Measurements from ENCODE around the gene CNN2. TPM values are rescaled to one million over a fixed set of nuclear protein-coding genes. Genes with fewer than 3 reads are reported as not detected.

Gene CNN2
- total and polyA plus RNA-seq, 9 of the 15 experiments (the other 6 are each of a cell fraction or from before 2014, with no cell fraction given) = 12.1 to 174 (median 52.7) TPM

DNA sequence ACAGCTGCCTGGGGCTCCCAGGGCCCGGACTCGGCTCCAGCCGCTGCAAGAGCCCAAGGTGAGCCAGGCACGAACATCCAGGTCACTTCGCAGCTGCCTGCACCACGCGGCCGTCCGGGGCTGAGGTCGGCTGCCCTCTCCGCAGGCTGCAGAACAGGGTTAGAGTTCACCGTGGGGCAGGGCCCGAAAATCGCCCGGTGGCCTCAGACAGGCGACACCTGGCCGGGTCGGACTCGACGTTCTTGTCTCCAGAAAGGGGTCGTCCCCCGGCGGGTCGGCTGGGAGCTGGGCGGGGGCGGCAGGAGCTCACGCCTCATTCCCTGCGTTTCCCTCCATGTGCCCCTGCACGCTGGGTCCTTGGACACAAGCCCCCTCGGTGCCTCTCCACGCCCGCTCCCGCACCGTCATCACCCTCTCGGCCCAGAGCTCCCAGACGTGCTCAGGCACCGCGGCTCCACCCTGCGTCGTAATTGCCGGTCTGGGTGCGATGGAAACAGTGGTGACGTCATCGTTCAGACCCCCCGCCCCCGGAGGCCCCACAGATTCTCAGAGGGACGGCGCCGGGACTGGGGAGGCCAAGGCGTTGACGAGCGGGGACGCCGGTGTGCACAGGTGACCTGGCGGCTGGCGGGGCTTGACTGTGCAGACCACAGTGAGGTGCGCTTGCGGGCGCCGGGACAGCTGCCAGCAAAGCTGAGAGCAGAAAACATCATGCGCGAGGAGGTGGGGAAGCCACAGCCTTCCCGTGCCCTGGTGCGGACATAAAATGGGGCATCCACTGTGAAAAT, 30.2 kb upstream of the CNN2 start (continued):
- TF ChIP-seq, protein P1, sequence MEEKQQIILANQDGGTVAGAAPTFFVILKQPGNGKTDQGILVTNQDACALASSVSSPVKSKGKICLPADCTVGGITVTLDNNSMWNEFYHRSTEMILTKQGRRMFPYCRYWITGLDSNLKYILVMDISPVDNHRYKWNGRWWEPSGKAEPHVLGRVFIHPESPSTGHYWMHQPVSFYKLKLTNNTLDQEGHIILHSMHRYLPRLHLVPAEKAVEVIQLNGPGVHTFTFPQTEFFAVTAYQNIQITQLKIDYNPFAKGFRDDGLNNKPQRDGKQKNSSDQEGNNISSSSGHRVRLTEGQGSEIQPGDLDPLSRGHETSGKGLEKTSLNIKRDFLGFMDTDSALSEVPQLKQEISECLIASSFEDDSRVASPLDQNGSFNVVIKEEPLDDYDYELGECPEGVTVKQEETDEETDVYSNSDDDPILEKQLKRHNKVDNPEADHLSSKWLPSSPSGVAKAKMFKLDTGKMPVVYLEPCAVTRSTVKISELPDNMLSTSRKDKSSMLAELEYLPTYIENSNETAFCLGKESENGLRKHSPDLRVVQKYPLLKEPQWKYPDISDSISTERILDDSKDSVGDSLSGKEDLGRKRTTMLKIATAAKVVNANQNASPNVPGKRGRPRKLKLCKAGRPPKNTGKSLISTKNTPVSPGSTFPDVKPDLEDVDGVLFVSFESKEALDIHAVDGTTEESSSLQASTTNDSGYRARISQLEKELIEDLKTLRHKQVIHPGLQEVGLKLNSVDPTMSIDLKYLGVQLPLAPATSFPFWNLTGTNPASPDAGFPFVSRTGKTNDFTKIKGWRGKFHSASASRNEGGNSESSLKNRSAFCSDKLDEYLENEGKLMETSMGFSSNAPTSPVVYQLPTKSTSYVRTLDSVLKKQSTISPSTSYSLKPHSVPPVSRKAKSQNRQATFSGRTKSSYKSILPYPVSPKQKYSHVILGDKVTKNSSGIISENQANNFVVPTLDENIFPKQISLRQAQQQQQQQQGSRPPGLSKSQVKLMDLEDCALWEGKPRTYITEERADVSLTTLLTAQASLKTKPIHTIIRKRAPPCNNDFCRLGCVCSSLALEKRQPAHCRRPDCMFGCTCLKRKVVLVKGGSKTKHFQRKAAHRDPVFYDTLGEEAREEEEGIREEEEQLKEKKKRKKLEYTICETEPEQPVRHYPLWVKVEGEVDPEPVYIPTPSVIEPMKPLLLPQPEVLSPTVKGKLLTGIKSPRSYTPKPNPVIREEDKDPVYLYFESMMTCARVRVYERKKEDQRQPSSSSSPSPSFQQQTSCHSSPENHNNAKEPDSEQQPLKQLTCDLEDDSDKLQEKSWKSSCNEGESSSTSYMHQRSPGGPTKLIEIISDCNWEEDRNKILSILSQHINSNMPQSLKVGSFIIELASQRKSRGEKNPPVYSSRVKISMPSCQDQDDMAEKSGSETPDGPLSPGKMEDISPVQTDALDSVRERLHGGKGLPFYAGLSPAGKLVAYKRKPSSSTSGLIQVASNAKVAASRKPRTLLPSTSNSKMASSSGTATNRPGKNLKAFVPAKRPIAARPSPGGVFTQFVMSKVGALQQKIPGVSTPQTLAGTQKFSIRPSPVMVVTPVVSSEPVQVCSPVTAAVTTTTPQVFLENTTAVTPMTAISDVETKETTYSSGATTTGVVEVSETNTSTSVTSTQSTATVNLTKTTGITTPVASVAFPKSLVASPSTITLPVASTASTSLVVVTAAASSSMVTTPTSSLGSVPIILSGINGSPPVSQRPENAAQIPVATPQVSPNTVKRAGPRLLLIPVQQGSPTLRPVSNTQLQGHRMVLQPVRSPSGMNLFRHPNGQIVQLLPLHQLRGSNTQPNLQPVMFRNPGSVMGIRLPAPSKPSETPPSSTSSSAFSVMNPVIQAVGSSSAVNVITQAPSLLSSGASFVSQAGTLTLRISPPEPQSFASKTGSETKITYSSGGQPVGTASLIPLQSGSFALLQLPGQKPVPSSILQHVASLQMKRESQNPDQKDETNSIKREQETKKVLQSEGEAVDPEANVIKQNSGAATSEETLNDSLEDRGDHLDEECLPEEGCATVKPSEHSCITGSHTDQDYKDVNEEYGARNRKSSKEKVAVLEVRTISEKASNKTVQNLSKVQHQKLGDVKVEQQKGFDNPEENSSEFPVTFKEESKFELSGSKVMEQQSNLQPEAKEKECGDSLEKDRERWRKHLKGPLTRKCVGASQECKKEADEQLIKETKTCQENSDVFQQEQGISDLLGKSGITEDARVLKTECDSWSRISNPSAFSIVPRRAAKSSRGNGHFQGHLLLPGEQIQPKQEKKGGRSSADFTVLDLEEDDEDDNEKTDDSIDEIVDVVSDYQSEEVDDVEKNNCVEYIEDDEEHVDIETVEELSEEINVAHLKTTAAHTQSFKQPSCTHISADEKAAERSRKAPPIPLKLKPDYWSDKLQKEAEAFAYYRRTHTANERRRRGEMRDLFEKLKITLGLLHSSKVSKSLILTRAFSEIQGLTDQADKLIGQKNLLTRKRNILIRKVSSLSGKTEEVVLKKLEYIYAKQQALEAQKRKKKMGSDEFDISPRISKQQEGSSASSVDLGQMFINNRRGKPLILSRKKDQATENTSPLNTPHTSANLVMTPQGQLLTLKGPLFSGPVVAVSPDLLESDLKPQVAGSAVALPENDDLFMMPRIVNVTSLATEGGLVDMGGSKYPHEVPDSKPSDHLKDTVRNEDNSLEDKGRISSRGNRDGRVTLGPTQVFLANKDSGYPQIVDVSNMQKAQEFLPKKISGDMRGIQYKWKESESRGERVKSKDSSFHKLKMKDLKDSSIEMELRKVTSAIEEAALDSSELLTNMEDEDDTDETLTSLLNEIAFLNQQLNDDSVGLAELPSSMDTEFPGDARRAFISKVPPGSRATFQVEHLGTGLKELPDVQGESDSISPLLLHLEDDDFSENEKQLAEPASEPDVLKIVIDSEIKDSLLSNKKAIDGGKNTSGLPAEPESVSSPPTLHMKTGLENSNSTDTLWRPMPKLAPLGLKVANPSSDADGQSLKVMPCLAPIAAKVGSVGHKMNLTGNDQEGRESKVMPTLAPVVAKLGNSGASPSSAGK (IDR thresholded peaks at IDR 0.05) = peak; percentile 65
- no peak for TF ChIP-seq HMGN3 (IDR thresholded peaks at IDR 0.05; ENCODE audit: borderline replicate concordance, extremely low read depth, insufficient read length, low read depth, low read length)
- TF ChIP-seq CREB3 (tag; conservative IDR thresholded peaks at IDR 0.05; ENCODE audit: low read depth) = peak; percentile 60; the same call in 1 of the 2 replicates
- TF ChIP-seq NCOA1 (IDR thresholded peaks at IDR 0.05; ENCODE audit: low read depth) = no peak; the same call in 1 of the 2 replicates
- no peak for TF ChIP-seq ZNF224 (CRISPR knock-in tag; IDR thresholded peaks at IDR 0.05)
- no peak for TF ChIP-seq THRAP3 (IDR thresholded peaks at IDR 0.05; ENCODE audit: borderline replicate concordance)
- TF ChIP-seq, protein P2, sequence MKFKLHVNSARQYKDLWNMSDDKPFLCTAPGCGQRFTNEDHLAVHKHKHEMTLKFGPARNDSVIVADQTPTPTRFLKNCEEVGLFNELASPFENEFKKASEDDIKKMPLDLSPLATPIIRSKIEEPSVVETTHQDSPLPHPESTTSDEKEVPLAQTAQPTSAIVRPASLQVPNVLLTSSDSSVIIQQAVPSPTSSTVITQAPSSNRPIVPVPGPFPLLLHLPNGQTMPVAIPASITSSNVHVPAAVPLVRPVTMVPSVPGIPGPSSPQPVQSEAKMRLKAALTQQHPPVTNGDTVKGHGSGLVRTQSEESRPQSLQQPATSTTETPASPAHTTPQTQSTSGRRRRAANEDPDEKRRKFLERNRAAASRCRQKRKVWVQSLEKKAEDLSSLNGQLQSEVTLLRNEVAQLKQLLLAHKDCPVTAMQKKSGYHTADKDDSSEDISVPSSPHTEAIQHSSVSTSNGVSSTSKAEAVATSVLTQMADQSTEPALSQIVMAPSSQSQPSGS (CRISPR knock-in tag; IDR thresholded peaks at IDR 0.05) = peak; percentile 99
- TF ChIP-seq, protein P3, sequence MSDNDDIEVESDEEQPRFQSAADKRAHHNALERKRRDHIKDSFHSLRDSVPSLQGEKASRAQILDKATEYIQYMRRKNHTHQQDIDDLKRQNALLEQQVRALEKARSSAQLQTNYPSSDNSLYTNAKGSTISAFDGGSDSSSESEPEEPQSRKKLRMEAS (CRISPR knock-in tag; IDR thresholded peaks at IDR 0.05) = peak; percentile 69
- 0 out of 2 replicates have a peak, but pooled peaks have one; percentile 33 for TF ChIP-seq ZEB2 (IDR thresholded peaks at IDR 0.05)
- peak; percentile 60; the same call in 1 of the 2 replicates for TF ChIP-seq CTBP1 (IDR thresholded peaks at IDR 0.05; ENCODE audit: borderline replicate concordance)
- no peak for TF ChIP-seq ZC3H4 (CRISPR knock-in tag; IDR thresholded peaks at IDR 0.05; ENCODE audit: borderline replicate concordance)
- TF ChIP-seq POLR2A (conservative IDR thresholded peaks at IDR 0.05) = peak; percentile 60; the same call in 1 of the 2 replicates
